ENCODE measurements around the gene PALM3. TPM values are rescaled to one million over a fixed set of nuclear protein-coding genes. Genes with fewer than 3 reads are reported as not detected.
"Not testable (repeated sequence)": the region's sequence is repeated elsewhere in the genome, so short reads cannot be mapped to it uniquely, and the experiment has no call there.

PALM3 gene
- total RNA-seq, 2 experiments from 2014 or later: 0.09 TPM; not detected in 1

DNA sequence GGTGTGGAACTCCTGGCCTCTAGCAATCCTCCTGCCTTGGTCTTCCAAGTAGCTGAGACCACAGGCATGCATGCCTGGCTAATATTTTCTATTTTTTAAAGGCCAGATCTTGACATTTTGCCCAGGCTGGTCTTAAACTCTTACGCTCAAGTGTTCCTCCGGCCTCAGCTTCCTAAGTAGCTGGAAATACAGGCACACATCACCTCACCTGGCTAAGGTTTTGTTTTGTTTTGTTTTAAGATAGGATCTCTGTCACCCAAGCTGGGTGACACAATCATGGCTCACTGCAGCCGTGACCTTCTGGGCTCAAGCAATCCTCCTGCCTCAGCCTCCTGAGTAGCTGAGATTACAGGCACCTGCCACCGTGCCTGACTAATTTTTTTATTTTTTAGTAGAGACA is 39.4 kb downstream of the PALM3 start:
- no peak for DNase-seq (ENCODE audit: low spot score)
- Histone ChIP-seq H3K79me2 (ENCODE audit: insufficient read depth, low read depth, low read length) (no peaks in the 10 kb centered on the region), H4K20me1 (ENCODE audit: insufficient read depth, low read length) (no peaks in the 10 kb centered on the region), H3K4me3 (ENCODE audit: low read depth, low read length, poor library complexity, severe bottlenecking) (no peak overlapping the region), H3K27ac (ENCODE audit: low read depth, low read length, poor library complexity, severe bottlenecking) (no peak overlapping the region), H3K9me3 (ENCODE audit: low read length) (no peaks in the 10 kb centered on the region), H3K36me3 (ENCODE audit: insufficient read depth, low read length) (no peaks in the 10 kb centered on the region), H3K4me2 (ENCODE audit: low read length) (no peak overlapping the region), H3K9me2 (ENCODE audit: insufficient read depth, low read length) (no peaks in the 10 kb centered on the region), H2AFZ (ENCODE audit: low read length) (no peak overlapping the region), H3K4me1 (ENCODE audit: insufficient read depth, low read length, poor library complexity, severe bottlenecking) (peaks cover 29% of the 10 kb centered on the region)
- intact Hi-C loops (cut with micrococcal nuclease; ENCODE audit: unreplicated experiment): no loop called here
- CTCF ChIA-PET (ENCODE audit: unreplicated experiment): interaction anchor here (0.9 kb wide), 1 partner anchor 11 kb away, joined by 3 read pairs; no protein-coding TSS in a partner anchor
- TF ChIP-seq EZH2phosphoT487 (IDR thresholded peaks at IDR 0.05; ENCODE audit: borderline replicate concordance, low read depth, low read length): no peak
- TF ChIP-seq, protein P1, sequence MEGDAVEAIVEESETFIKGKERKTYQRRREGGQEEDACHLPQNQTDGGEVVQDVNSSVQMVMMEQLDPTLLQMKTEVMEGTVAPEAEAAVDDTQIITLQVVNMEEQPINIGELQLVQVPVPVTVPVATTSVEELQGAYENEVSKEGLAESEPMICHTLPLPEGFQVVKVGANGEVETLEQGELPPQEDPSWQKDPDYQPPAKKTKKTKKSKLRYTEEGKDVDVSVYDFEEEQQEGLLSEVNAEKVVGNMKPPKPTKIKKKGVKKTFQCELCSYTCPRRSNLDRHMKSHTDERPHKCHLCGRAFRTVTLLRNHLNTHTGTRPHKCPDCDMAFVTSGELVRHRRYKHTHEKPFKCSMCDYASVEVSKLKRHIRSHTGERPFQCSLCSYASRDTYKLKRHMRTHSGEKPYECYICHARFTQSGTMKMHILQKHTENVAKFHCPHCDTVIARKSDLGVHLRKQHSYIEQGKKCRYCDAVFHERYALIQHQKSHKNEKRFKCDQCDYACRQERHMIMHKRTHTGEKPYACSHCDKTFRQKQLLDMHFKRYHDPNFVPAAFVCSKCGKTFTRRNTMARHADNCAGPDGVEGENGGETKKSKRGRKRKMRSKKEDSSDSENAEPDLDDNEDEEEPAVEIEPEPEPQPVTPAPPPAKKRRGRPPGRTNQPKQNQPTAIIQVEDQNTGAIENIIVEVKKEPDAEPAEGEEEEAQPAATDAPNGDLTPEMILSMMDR (conservative IDR thresholded peaks at IDR 0.05; ENCODE audit: low read length): no peak
- POLR2A ChIA-PET: interaction anchor here (2.4 kb wide), 1 partner anchor 9 kb away, joined by 7 read pairs; the partner anchor contains the start of gene IL27RA
- BruUV-seq (replicated peaks): no TSS peak

GRCh38 chr19:14021474-14021873 is 40.4 kb downstream of the PALM3 start:
- Histone ChIP-seq H3K79me2 (ENCODE audit: insufficient read depth, low read depth, low read length) (no peaks in the 10 kb centered on the region), H3K9me3 (ENCODE audit: low read length) (no peaks in the 10 kb centered on the region), H4K20me1 (ENCODE audit: insufficient read depth, low read length) (no peaks in the 10 kb centered on the region), H3K36me3 (ENCODE audit: insufficient read depth, low read length) (no peaks in the 10 kb centered on the region), H3K4me1 (ENCODE audit: insufficient read depth, low read length, poor library complexity, severe bottlenecking) (peaks cover 29% of the 10 kb centered on the region), H3K4me3 (ENCODE audit: low read depth, low read length, poor library complexity, severe bottlenecking) (no peak overlapping the region), H2AFZ (ENCODE audit: low read length) (no peak overlapping the region), H3K9me2 (ENCODE audit: insufficient read depth, low read length) (no peaks in the 10 kb centered on the region), H3K4me2 (ENCODE audit: low read length) (no peak overlapping the region), H3K27ac (ENCODE audit: low read depth, low read length, poor library complexity, severe bottlenecking) (no peak overlapping the region)
- no peak for TF ChIP-seq EZH2phosphoT487 (IDR thresholded peaks at IDR 0.05; ENCODE audit: borderline replicate concordance, low read depth, low read length)
- TF ChIP-seq, protein P1 (conservative IDR thresholded peaks at IDR 0.05; ENCODE audit: low read length): no peak
- DNase-seq (ENCODE audit: low spot score): no peak
- intact Hi-C loops (cut with micrococcal nuclease; ENCODE audit: unreplicated experiment): no loop called here
- ChIA-PET CTCF (ENCODE audit: unreplicated experiment) (interaction anchor here (0.9 kb wide), 1 partner anchor 10 kb away, joined by 3 read pairs; no protein-coding TSS in a partner anchor), POLR2A (interaction anchor here (0.6 to 2.4 kb wide), 3 partner anchors 10 to 105 kb away, joined by 3 to 7 read pairs (median 3); partner anchors contain the start of gene IL27RA)
- BruUV-seq (replicated peaks): no TSS peak

DNA sequence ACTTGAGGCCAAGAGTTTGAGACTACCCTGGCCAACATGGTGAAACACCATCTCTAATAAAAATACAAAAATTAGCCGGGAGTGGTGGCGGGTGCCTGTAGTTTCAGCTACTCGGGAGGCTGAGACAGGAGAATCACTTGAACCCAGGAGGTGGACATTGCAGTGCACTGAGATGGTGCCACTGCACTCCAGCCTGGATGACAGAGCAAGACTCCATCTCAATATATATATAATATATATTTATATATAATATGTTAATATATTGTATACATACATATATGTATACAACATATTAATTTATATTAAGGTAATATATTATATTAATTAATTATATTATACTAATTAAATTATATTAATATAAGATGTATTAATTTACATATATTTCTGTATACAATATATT is 42.1 kb downstream of the PALM3 start:
- H3K4me2 ChIP-seq (ENCODE audit: low read length); DNase-seq (ENCODE audit: low spot score); H3K79me2 ChIP-seq (ENCODE audit: insufficient read depth, low read depth, low read length); H3K9me2 ChIP-seq (ENCODE audit: insufficient read depth, low read length); intact Hi-C loops (cut with micrococcal nuclease; ENCODE audit: unreplicated experiment); H3K9me3 ChIP-seq (ENCODE audit: low read length); H2AFZ ChIP-seq (ENCODE audit: low read length); CTCF ChIA-PET (ENCODE audit: unreplicated experiment); BruUV-seq (replicated peaks); H3K4me3 ChIP-seq (ENCODE audit: low read depth, low read length, poor library complexity, severe bottlenecking); H4K20me1 ChIP-seq (ENCODE audit: insufficient read depth, low read length); H3K36me3 ChIP-seq (ENCODE audit: insufficient read depth, low read length): not testable (repeated sequence)
- POLR2A ChIA-PET: interaction anchor here (1.2 to 1.5 kb wide), 3 partner anchors 12 to 39 kb away, joined by 3 to 5 read pairs (median 3); partner anchors contain the start of gene IL27RA
- H3K27ac ChIP-seq (ENCODE audit: low read depth, low read length, poor library complexity, severe bottlenecking): peak overlapping the region; percentile 31
- peaks cover 41% of the 10 kb centered on the region for H3K4me1 ChIP-seq (ENCODE audit: insufficient read depth, low read length, poor library complexity, severe bottlenecking)

All from OCI-LY7 (cell line).